ENCODE measurements around the gene APBB2. TPM values are rescaled to one million over a fixed set of nuclear protein-coding genes. Genes with fewer than 3 reads are reported as not detected.

The APBB2 gene
- total and polyA plus RNA-seq, 10 of the 15 experiments (the other 5 are each of a cell fraction or from before 2014, with no cell fraction given): 2.7 to 24.6 (median 19.0) TPM

GRCh38 chr4:41061482-41062185 is 152.7 kb downstream of the APBB2 start:
- CTCF ChIA-PET: interaction anchor here (1.5 to 1.6 kb wide), 2 partner anchors 21 to 86 kb away, joined by 3 to 4 read pairs; no protein-coding TSS in a partner anchor
- TF ChIP-seq IRF4 (IDR thresholded peaks at IDR 0.05; ENCODE audit: low read depth, low read length): no peak
- TF ChIP-seq PML (IDR thresholded peaks at IDR 0.05; ENCODE audit: low read length): no peak
- TF ChIP-seq RAD51 (IDR thresholded peaks at IDR 0.05): no peak
- TF ChIP-seq ZNF274 (IDR thresholded peaks at IDR 0.05; ENCODE audit: insufficient read depth, insufficient read length): no peak
- TF ChIP-seq ZSCAN29 (IDR thresholded peaks at IDR 0.05): no peak
- no peak for TF ChIP-seq ETV6 (conservative IDR thresholded peaks at IDR 0.05 in 1 of 2, IDR thresholded peaks at IDR 0.05 in 1 of 2; ENCODE audit: borderline replicate concordance in 1 of 2, low read depth in 1 of 2)
- no peak for TF ChIP-seq E4F1 (IDR thresholded peaks at IDR 0.05; ENCODE audit: borderline replicate concordance, partially characterized antibody)
- no peak for TF ChIP-seq SMAD1 (IDR thresholded peaks at IDR 0.05; ENCODE audit: low read depth, partially characterized antibody)
- no peak for TF ChIP-seq SUPT20H (IDR thresholded peaks at IDR 0.05; ENCODE audit: borderline replicate concordance, control insufficient read depth, low read depth, low read length)
- TF ChIP-seq PRDM15 (CRISPR knock-in tag; IDR thresholded peaks at IDR 0.05): no peak
- no peak for TF ChIP-seq DPF2 (IDR thresholded peaks at IDR 0.05)
- TF ChIP-seq, protein P1, sequence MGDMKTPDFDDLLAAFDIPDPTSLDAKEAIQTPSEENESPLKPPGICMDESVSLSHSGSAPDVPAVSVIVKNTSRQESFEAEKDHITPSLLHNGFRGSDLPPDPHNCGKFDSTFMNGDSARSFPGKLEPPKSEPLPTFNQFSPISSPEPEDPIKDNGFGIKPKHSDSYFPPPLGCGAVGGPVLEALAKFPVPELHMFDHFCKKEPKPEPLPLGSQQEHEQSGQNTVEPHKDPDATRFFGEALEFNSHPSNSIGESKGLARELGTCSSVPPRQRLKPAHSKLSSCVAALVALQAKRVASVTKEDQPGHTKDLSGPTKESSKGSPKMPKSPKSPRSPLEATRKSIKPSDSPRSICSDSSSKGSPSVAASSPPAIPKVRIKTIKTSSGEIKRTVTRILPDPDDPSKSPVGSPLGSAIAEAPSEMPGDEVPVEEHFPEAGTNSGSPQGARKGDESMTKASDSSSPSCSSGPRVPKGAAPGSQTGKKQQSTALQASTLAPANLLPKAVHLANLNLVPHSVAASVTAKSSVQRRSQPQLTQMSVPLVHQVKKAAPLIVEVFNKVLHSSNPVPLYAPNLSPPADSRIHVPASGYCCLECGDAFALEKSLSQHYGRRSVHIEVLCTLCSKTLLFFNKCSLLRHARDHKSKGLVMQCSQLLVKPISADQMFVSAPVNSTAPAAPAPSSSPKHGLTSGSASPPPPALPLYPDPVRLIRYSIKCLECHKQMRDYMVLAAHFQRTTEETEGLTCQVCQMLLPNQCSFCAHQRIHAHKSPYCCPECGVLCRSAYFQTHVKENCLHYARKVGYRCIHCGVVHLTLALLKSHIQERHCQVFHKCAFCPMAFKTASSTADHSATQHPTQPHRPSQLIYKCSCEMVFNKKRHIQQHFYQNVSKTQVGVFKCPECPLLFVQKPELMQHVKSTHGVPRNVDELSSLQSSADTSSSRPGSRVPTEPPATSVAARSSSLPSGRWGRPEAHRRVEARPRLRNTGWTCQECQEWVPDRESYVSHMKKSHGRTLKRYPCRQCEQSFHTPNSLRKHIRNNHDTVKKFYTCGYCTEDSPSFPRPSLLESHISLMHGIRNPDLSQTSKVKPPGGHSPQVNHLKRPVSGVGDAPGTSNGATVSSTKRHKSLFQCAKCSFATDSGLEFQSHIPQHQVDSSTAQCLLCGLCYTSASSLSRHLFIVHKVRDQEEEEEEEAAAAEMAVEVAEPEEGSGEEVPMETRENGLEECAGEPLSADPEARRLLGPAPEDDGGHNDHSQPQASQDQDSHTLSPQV (IDR thresholded peaks at IDR 0.05): no peak
- TF ChIP-seq SMC3 (IDR thresholded peaks at IDR 0.05; ENCODE audit: borderline replicate concordance, low read length): no peak
- TF ChIP-seq POLR2AphosphoS5 (IDR thresholded peaks at IDR 0.05; ENCODE audit: low read length): no peak

More at GRCh38 chr4:41061482-41062185, 152.7 kb downstream of the APBB2 start:
- 38% methylated on average over 5 of the region's 5 CpGs for WGBS (ENCODE audit: insufficient coverage, insufficient replicate concordance, low lambda C conversion rate, missing lambda C conversion rate)
- Histone ChIP-seq H3K4me3 (no peak overlapping the region), H3K4me1 (ENCODE audit: control insufficient read depth, insufficient read depth, low read length) (no peaks in the 10 kb centered on the region; the same call in 1 of the 2 replicates), H3K79me2 (ENCODE audit: control insufficient read depth, insufficient read depth, low read length) (no peaks in the 10 kb centered on the region), H3K27me3 (replicated peaks in 1 of 2; ENCODE audit: control insufficient read depth in 2 of 2, insufficient read depth in 2 of 2, low read length in 1 of 2) (no peaks in the 10 kb centered on the region), H3K9me3 (replicated peaks; ENCODE audit: control insufficient read depth, insufficient read depth, low read length) (no peaks in the 10 kb centered on the region; the same call in 1 of the 3 replicates), H4K20me1 (ENCODE audit: control insufficient read depth, insufficient read depth) (no peaks in the 10 kb centered on the region), H3K4me2 (ENCODE audit: control insufficient read depth, insufficient read depth) (no peak overlapping the region), H3K36me3 (ENCODE audit: control insufficient read depth in 2 of 2, insufficient read depth in 2 of 2, low read length in 1 of 2) (no peaks in the 10 kb centered on the region), H3K9ac (ENCODE audit: control insufficient read depth, insufficient read depth, low read length) (no peak overlapping the region), H3K27ac (ENCODE audit: control insufficient read depth, insufficient read depth) (no peak overlapping the region), H2AFZ (ENCODE audit: control insufficient read depth, low read depth, low read length) (no peak overlapping the region)
- in situ Hi-C loops (cut with MboI): no loop called here
- POLR2A ChIA-PET: no interaction called here
- SMC1A ChIA-PET (ENCODE audit: uncharacterized antibody, unreplicated experiment): interaction anchor here (1.2 to 2.6 kb wide), 4 partner anchors 10 to 151 kb away, joined by 3 to 11 read pairs (median 6); no protein-coding TSS in a partner anchor
- intact Hi-C loops (cut with micrococcal nuclease; ENCODE audit: unreplicated experiment): no loop called here
- DNase-seq (ENCODE audit: low read depth, low spot score) (no peak), ATAC-seq (no peak), FAIRE-seq (no peak)
- no TSS peak for BruUV-seq (replicated peaks)
- RAD21 ChIA-PET (ENCODE audit: unreplicated experiment): no interaction called here
